GM19099 (cell line): ENCODE results near the gene MTCH2.

Source experiments
- POLR2A ChIP-seq: IDR thresholded peaks from 3 replicates; pipeline ENCODE4 v1.6.1; 2011; ENCODE audit warnings: low read depth; ENCODE audit not compliant: insufficient read length; ENCODE audit errors: extremely low read depth

MTCH2 gene

GRCh38 chr11:47586098-47586855 is 56.1 kb downstream of the MTCH2 start, which contains the start of gene FAM180B:
Gene FAM180B (plus strand): TSS chr11:47586678. CDS start chr11:47586769, 91 bp downstream.
- no peak for TF ChIP-seq POLR2A

DNA sequence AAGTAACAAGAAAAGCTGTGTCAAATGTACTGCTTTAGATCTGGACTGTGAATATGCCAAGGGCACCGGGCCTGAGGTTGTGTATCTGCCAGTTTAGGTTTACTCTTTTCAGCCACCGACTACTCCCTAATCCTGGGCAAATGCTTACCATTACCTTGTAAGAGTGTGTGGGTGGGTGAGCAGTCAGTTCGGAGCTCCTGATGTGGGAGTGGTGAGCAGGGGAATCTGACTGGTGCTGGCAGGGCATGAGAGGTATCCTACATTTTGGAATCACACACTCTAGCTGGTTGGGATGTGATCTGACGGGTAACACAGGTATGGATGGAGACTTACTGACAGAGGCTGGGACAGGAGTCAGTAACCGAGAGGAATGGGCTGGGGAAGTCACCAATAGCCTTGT is 58.5 kb downstream of the MTCH2 start:
- no peak for TF ChIP-seq POLR2A

DNA sequence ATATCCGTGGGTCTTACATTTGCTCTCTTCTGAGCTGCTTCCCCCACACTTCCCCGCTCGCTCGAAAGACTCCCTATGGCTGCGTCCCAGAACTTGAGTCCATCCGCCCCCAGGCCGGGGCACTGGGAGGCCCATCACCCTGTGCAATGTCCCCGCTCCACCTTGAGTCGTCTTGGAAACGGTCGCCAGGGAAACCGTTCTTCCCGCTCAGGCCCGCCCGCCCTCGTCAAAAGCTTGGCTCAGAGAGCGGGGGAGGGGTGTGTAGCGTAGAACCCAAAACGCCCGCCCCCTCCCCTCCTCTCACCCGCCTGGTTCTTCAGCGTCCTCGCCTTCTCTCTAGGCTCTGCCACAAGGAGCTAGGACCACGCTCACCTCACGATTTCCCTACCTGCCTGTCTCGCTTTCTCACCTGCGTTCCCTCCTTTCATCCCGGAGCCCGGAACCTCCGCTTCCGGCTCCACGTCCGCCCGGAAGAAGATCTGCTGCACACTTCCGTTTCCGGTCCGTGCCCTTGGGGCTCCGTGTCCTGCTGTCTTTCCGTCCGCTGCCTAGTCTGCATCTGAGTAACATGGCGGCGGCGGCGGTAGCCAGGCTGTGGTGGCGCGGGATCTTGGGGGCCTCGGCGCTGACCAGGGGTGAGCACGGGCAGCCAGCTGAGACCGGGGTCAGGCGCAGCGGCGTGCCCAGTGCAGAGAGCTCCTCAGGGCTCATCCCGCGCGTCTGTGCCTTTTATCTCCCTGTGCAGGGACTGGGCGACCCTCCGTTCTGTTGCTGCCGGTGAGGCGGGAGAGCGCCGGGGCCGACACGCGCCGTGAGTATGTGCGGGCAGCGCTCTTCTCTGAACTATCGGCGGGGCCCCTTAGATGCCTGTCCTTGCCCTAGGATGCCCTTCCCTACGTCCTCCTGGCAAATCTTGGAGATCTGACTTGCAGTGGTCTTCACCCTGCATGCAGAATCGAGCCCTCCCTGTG is 63.5 kb downstream of the MTCH2 start, which contains the start of the genes KBTBD4 and NDUFS3:
TSS of gene KBTBD4 (minus strand) at position 447 of the 971 bp plus-strand sequence. CDS start at position 428, 19 bp downstream.
TSS of gene NDUFS3 (plus strand) at position 551 of the 971 bp plus-strand sequence. CDS start at position 569, 18 bp downstream.
- peak; percentile 94 for TF ChIP-seq POLR2A

DNA sequence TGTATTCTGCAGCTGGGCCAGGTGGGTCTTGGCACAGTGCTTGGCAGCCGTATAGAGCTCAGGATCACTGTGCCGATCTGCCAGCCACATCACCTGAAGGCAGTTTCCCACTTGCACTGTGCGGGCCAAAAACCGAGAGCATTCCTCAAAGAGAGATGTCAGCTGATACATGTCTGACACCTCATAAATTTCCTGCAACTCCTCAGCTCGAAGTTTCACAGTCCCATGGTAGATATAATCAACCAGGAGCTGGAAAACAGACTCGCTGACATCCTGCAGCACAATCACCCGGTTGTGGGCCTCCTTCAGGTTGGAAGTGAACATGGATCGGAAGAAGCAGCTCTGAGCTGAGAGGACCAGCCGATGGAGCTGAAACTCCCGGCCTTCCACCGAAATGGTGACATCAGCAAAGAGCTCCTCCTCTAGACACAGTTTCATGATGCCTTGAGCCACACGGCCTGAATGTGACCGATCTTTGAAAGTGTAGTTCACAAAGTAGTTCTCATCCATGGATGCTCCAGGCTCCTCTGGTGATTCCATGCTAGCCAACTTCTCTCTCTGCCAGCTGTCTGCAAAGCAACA is 64.8 kb downstream of the MTCH2 start:
- no peak for TF ChIP-seq POLR2A

DNA sequence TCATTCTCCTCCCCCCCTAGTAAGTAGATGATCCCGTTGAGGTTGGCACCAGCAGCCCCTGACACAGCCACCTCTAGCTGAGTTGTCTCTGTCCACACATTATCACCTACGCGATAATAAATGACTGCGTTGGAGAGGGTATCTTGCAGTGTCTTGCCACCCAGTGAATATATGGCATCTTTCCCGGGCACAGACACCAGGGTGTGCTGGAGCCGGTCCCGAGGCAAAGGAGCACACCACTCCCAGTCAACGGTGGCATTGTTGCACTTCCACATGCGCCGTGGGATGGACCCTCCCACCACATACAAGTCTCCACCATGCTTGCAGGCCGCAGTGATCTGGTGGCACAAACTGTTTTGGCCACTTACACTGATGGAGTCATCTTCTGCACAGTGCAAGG is 69.0 kb downstream of the MTCH2 start:
- no peak for TF ChIP-seq POLR2A

DNA sequence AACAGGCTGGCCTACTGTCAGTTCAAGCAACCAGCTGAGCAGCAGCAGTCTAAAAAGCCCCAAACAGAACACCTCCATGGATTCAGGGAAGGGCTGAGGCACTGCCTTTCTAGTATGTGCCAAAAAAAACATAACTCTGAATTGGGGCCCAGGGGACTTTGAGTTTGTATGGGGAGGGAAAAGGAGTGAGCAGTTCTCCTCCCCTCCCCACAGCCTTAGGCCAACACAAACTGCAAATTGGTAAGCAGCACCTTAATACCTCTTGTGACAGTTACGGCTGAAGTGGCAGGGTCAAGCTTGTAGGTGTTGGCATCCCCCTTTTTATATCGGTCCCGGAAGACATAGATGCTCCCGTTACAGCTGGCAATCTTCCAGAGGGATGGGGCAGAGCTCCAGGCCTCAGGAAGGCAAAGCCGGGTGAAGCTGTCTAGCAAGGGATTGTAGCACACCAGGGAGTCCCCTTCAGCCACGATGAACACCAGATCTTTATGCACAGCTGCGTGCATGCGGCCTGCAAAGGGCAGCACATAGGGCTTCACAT is 69.6 kb downstream of the MTCH2 start:
- TF ChIP-seq POLR2A = no peak

DNA sequence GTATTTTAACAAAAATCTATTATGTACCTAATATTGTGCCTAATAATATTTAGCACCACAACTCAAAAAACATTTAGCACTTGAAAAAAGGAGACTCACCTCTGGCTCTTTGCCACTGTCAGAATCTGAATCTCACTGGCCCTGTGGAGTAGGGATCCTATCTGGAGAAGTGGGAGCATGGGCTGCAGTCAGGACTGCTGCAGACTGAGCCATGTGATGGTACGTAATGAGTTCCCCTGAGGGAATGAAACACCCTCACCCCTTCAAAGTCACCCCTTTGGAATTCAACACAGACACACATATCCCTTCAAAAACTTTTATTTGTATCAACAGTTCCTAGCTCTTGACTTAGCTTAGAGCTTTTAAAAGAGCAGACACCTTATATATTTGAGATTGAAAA is 70.5 kb downstream of the MTCH2 start:
- TF ChIP-seq POLR2A = no peak

GRCh38 chr11:47571357-47571729 is 71.0 kb downstream of the MTCH2 start:
- TF ChIP-seq POLR2A = no peak

DNA sequence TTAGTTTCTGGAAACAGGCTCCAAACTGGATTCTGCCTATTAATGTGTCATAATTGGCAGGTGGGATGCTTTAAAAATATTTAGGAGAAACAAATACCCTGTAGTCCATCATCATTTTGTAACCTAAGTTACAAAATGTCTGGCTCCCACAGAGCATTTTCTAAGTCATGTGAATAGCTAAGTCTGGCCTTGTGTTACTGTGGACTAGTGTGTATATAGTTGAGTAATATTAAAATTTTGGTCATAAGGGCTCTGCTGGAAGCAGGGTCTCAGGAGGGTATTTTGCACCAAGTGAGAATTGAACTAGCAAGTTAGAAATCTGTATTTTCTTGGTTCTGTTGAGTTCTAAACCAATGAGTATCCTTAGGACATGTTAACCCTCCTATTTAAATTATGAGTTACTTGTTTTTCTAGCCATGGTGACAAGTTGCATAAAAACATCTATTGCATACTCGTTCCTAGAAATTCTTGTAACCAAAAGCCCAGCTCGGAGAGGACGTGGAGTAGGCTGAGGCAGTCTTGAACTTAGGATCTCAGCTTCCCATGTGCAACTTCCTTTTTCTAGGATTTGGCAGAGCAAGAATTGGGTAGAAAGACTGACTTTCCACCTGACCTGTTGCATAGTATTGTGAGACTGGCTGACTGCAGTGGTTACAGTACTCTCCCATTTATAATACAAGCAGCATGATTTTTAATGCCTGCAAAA is 71.6 kb downstream of the MTCH2 start:
- TF ChIP-seq POLR2A = no peak

GRCh38 chr11:47569646-47570045 is 72.7 kb downstream of the MTCH2 start:
- TF ChIP-seq POLR2A = no peak
